Panc1 (cell line): ENCODE results near the gene COG3. TPM values are rescaled to one million over a fixed set of nuclear protein-coding genes. Genes with fewer than 3 reads are reported as not detected.

Experiments
- ATAC-seq: fragments of 200-7000 bp; cut with Tn5 transposase; 2 replicates; pipeline ENCODE4 v1.9.1; 2020; ENCODE audit warnings: mild to moderate bottlenecking, moderate library complexity
- BruUV-seq: library from RNA; stranded (reverse); fragments of 400-500 nt; replicated peaks from 2 replicates; lab custom pipeline; 2021; lab: Mats Ljungman, UMichigan
- CTCF ChIA-PET: fragments of 300-600 bp; sonication (Branson Sonifier 250); formaldehyde crosslinking; loops from one replicate; lab custom pipeline; 2022; ENCODE audit warnings: antibody characterized with exemption; lab: Charles Lee
- POLR2A ChIA-PET: fragments of 300-600 bp; sonication (Branson Sonifier 250); formaldehyde crosslinking; loops from one replicate; lab custom pipeline; 2022; ENCODE audit warnings: antibody characterized with exemption; lab: Charles Lee
- DNase-seq: peaks from one replicate; pipeline ENCODE4 v3.0.0-alpha.2; 2010; ENCODE audit warnings: low read depth, low spot score
- H3K27ac ChIP-seq: 2 replicates; pipeline ENCODE4 v1.5.1; 2011; ENCODE audit warnings: mild to moderate bottlenecking, low read length, inconsistent platforms
- H3K27me3 ChIP-seq: fragments of 200-500 bp; sonication (Bioruptor generic); 2 replicates; pipeline ENCODE4 v1.6.0; 2014; ENCODE audit warnings: low read length, inconsistent platforms; ENCODE audit not compliant: control insufficient read depth, insufficient read depth
- H3K36me3 ChIP-seq: fragments of 200-500 bp; sonication (Bioruptor generic); 2 replicates; pipeline ENCODE4 v1.5.1; 2014; ENCODE audit warnings: inconsistent platforms, mild to moderate bottlenecking, low read length, moderate library complexity; ENCODE audit not compliant: control insufficient read depth, insufficient read depth
- H3K4me1 ChIP-seq: 2 replicates; pipeline ENCODE4 v1.5.1; 2011; ENCODE audit warnings: inconsistent platforms, mild to moderate bottlenecking, low read length, moderate library complexity; ENCODE audit not compliant: control insufficient read depth, insufficient read depth
- H3K4me3 ChIP-seq, 2 experiments: 2 replicates each; pipeline ENCODE4 v1.5.1; 2011 to 2012; ENCODE audit warnings: low read depth in 2 of 2, low read length in 2 of 2, mild to moderate bottlenecking in 2 of 2, inconsistent platforms in 1 of 2, moderate library complexity in 1 of 2
- H3K9me3 ChIP-seq: fragments of 200-500 bp; sonication (Bioruptor generic); 2 replicates; pipeline ENCODE4 v1.5.1; 2014; ENCODE audit warnings: low read depth, mild to moderate bottlenecking, inconsistent platforms, low read length, moderate library complexity; ENCODE audit not compliant: control insufficient read depth, insufficient read depth
- POLR2AphosphoS5 ChIP-seq: IDR thresholded peaks from 2 replicates; pipeline ENCODE4 v1.6.1; 2012; ENCODE audit warnings: mild to moderate bottlenecking, low read depth, low read length, moderate library complexity
- SIN3A ChIP-seq: IDR thresholded peaks from 2 replicates; pipeline ENCODE4 v1.6.1; 2012; ENCODE audit warnings: low read depth, mild to moderate bottlenecking, low read length, moderate library complexity, borderline replicate concordance; ENCODE audit not compliant: insufficient read depth
- TCF7L2 ChIP-seq: IDR thresholded peaks from 2 replicates; pipeline ENCODE4 v1.6.1; 2011; ENCODE audit warnings: mild to moderate bottlenecking, low read depth, low read length, inconsistent platforms
- in situ Hi-C: cut with HindIII; loops from 2 replicates; pipeline ENCODE4 v1.10.0; 2016; ENCODE audit warnings: low sequenced_read_pairs, low pct_unique_long_range_greater_than_20kb
- intact Hi-C: fragments of 100-400 bp; cut with micrococcal nuclease; formaldehyde crosslinking; loops from one replicate; pipeline ENCODE4 v1.10.0; 2022; ENCODE audit not compliant: unreplicated experiment
- total RNA-seq: library from RNA; stranded (reverse); gene quantifications from one replicate; pipeline ENCODE4 v1.2.1, GENCODE V29; 2021; ENCODE audit not compliant: unreplicated experiment
- TF ChIP-seq, protein P1 (sequence below), 2 experiments: IDR thresholded peaks; 2 replicates each; pipeline ENCODE4 v1.6.1; 2011 to 2012; ENCODE audit warnings: low read depth in 2 of 2, control low read depth in 1 of 2, low read length in 1 of 2, mild to moderate bottlenecking in 1 of 2, moderate library complexity in 1 of 2; ENCODE audit not compliant: insufficient read depth in 1 of 2
- TF ChIP-seq, protein P2 (sequence below): fragments of 450-650 bp; IDR thresholded peaks from 2 replicates; pipeline ENCODE4 v1.5.1; 2017; ENCODE audit warnings: mild to moderate bottlenecking

Gene COG3
- total RNA-seq, 1 experiment from 2014 or later: 13.6 TPM

DNA sequence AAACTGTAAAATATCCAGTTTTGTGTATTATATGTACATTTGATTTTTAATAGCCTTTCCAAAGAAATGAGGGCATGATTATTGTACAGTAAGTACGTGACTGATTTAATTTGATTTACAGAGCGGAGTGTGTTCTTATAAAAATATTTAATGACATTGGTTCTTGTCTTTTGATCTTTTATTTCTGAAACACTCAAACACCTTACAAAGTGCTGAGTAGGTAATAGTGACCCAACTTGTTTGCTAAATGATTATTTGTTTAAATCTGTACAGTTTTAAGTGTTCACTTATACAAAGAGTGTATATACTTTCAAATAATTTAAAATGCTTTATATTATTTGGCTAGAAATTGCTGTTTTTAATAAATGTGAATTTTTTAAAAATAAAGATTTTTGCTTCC, 71.5 kb downstream of the COG3 start:
- no peak for TF ChIP-seq TCF7L2
- TF ChIP-seq, protein P1, sequence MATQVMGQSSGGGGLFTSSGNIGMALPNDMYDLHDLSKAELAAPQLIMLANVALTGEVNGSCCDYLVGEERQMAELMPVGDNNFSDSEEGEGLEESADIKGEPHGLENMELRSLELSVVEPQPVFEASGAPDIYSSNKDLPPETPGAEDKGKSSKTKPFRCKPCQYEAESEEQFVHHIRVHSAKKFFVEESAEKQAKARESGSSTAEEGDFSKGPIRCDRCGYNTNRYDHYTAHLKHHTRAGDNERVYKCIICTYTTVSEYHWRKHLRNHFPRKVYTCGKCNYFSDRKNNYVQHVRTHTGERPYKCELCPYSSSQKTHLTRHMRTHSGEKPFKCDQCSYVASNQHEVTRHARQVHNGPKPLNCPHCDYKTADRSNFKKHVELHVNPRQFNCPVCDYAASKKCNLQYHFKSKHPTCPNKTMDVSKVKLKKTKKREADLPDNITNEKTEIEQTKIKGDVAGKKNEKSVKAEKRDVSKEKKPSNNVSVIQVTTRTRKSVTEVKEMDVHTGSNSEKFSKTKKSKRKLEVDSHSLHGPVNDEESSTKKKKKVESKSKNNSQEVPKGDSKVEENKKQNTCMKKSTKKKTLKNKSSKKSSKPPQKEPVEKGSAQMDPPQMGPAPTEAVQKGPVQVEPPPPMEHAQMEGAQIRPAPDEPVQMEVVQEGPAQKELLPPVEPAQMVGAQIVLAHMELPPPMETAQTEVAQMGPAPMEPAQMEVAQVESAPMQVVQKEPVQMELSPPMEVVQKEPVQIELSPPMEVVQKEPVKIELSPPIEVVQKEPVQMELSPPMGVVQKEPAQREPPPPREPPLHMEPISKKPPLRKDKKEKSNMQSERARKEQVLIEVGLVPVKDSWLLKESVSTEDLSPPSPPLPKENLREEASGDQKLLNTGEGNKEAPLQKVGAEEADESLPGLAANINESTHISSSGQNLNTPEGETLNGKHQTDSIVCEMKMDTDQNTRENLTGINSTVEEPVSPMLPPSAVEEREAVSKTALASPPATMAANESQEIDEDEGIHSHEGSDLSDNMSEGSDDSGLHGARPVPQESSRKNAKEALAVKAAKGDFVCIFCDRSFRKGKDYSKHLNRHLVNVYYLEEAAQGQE (IDR thresholded peaks at IDR 0.05; ENCODE audit: insufficient read depth in 1 of 2, low read depth in 2 of 2, low read length in 1 of 2): no peak
- TF ChIP-seq SIN3A: no peak
- TF ChIP-seq, protein P2, sequence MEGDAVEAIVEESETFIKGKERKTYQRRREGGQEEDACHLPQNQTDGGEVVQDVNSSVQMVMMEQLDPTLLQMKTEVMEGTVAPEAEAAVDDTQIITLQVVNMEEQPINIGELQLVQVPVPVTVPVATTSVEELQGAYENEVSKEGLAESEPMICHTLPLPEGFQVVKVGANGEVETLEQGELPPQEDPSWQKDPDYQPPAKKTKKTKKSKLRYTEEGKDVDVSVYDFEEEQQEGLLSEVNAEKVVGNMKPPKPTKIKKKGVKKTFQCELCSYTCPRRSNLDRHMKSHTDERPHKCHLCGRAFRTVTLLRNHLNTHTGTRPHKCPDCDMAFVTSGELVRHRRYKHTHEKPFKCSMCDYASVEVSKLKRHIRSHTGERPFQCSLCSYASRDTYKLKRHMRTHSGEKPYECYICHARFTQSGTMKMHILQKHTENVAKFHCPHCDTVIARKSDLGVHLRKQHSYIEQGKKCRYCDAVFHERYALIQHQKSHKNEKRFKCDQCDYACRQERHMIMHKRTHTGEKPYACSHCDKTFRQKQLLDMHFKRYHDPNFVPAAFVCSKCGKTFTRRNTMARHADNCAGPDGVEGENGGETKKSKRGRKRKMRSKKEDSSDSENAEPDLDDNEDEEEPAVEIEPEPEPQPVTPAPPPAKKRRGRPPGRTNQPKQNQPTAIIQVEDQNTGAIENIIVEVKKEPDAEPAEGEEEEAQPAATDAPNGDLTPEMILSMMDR: no peak
- TF ChIP-seq POLR2AphosphoS5: no peak
- ATAC-seq (no peak), DNase-seq (no peak)
- Histone ChIP-seq H3K27me3 (no peaks in the 10 kb centered on the region), H3K4me1 (no peaks in the 10 kb centered on the region), H3K27ac (no peak overlapping the region), H3K4me3 (no peak overlapping the region), H3K36me3 (peaks cover 4% of the 10 kb centered on the region; the same call in 1 of the 2 replicates), H3K9me3 (no peaks in the 10 kb centered on the region)
- ChIA-PET POLR2A (no interaction called here), CTCF (no interaction called here)
- in situ Hi-C loops (no loop called here), intact Hi-C loops (no loop called here)
- no TSS peak for BruUV-seq

DNA sequence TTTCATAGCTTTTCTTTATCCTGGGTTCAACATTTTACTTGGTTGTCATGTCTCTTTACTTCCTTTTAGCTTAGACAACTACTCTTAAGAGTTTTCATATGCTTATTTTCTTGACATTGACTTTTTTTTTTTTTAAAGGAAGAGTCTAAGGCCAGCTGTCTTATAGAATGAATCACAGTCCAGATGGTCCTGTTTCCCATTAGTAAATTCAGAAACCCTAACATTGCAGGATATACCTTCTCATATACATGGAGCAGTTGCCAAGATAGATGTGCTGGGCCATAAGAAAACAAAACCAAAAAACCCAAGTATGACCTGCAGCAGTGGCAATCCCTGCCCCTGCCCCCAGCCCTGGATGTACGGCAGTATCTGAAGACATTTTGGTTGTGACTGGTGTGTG, 72.8 kb downstream of the COG3 start:
- Histone ChIP-seq H3K27ac (no peak overlapping the region), H3K4me1 (no peaks in the 10 kb centered on the region), H3K36me3 (peaks cover 4% of the 10 kb centered on the region; the same call in 1 of the 2 replicates), H3K9me3 (no peaks in the 10 kb centered on the region), H3K4me3 (no peak overlapping the region), H3K27me3 (no peaks in the 10 kb centered on the region)
- TF ChIP-seq SIN3A (no peak), TCF7L2 (no peak), POLR2AphosphoS5 (no peak)
- TF ChIP-seq, protein P1 (IDR thresholded peaks at IDR 0.05; ENCODE audit: insufficient read depth in 1 of 2, low read depth in 2 of 2, low read length in 1 of 2): no peak
- TF ChIP-seq, protein P2: no peak
- ChIA-PET POLR2A (interaction anchor here (0.6 kb wide), 1 partner anchor 172 kb away, joined by 3 read pairs; no protein-coding TSS in a partner anchor), CTCF (no interaction called here)
- no peak for ATAC-seq
- in situ Hi-C loops (no loop called here), intact Hi-C loops (no loop called here)
- DNase-seq: no peak
- no TSS peak for BruUV-seq
